Measurements from ENCODE around the gene DNAJC5. TPM values are rescaled to one million over a fixed set of nuclear protein-coding genes. Genes with fewer than 3 reads are reported as not detected.

Gene DNAJC5
- total and polyA plus RNA-seq, 2 donors (not counting 1 experiment from before 2014, with no cell fraction given) = 12.2 to 33.3 TPM

DNA sequence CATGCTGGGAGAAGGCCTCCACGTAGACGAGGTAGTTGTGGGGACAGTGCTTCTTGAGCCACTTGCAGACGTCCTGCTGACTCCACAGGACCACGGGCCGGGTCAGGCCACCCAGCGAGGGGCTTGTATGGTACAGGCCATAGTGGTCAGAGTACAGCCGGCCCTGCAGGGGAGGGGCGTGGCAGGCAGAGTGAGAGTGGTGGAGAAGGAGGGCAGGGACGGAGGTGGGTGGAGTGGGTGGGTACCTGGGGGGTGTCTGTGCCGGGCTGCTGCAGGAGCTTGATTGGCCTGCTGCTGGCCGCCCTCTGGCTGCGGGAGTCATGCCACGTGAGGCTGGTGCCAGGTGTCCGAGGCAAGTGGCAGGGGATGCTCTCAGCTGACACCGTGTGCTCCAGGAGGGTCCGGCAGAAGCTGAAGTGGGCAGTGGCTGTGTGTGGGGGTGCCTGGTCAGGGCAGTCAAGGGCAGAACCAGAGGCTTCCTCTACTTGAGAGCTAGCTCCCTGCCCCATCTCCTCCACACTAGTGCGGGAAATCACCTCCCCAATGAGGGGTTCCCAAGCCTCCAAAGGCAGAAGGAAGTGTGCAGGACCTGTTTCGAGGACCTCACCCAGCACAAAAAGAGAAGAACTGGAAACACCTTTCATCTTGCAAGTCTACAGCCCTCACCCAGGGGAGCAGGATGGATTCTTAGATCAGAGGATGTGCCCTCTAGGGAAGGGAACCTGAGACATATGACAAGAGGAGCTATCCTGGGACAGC, 82.2 kb downstream of the DNAJC5 start:
- ChIA-PET CTCF (no interaction called here), POLR2A (no interaction called here)
- Histone ChIP-seq H3K27ac (ENCODE audit: low read length in 2 of 2) (no peak overlapping the region), H4K20me1 (ENCODE audit: control insufficient read depth, insufficient read depth, low read length, poor library complexity, severe bottlenecking) (peaks cover 16% of the 10 kb centered on the region), H3K4me3 (ENCODE audit: control extremely low read depth in 1 of 5, extremely low read depth in 1 of 5, insufficient read depth in 1 of 5, low read depth in 2 of 5, low read length in 4 of 5) (no peak overlapping the region), H3K4me1 (ENCODE audit: control insufficient read depth in 2 of 2, insufficient read depth in 2 of 2, low read length in 2 of 2) (peaks cover 29 to 45% of the 10 kb centered on the region in 2 donors), H3K36me3 (replicated peaks in 1 of 2; ENCODE audit: control extremely low read depth in 1 of 2, control insufficient read depth in 1 of 2, extremely low read depth in 1 of 2, insufficient read depth in 2 of 2, low read length in 1 of 2) (peaks cover 0 to 2% of the 10 kb centered on the region in 2 experiments), H3K27me3 (replicated peaks in 1 of 4; ENCODE audit: control extremely low read depth in 1 of 4, control insufficient read depth in 3 of 4, insufficient read depth in 4 of 4, low read length in 3 of 4) (no peaks in the 10 kb centered on the region), H2AFZ (ENCODE audit: insufficient read depth, low read depth, low read length, poor library complexity, severe bottlenecking) (no peak overlapping the region), H3K9ac (ENCODE audit: low read length) (no peak overlapping the region), H3K79me2 (ENCODE audit: control insufficient read depth, insufficient read depth, low read length) (peaks cover 7% of the 10 kb centered on the region), H3K9me3 (ENCODE audit: control extremely low read depth in 1 of 3, control insufficient read depth in 2 of 3, insufficient read depth in 1 of 3, low read length in 2 of 3) (no peaks in the 10 kb centered on the region), H3K4me2 (replicated peaks; ENCODE audit: low read depth, low read length, poor library complexity, severe bottlenecking) (peak overlapping the region; percentile 93)
- Mint-ChIP-seq H3K4me3 (peak overlapping the region; percentile 83), H3K4me1 (peaks cover 40% of the 10 kb centered on the region), H3K27me3 (no peaks in the 10 kb centered on the region), H3K27ac (peak overlapping the region; percentile 20), H3K9me3 (ENCODE audit: insufficient read depth) (no peaks in the 10 kb centered on the region)
- TF ChIP-seq EZH2 (IDR thresholded peaks at IDR 0.05; ENCODE audit: borderline replicate concordance, insufficient read depth, low read depth, low read length, poor library complexity, severe bottlenecking) = no peak
- TF ChIP-seq, protein P1, sequence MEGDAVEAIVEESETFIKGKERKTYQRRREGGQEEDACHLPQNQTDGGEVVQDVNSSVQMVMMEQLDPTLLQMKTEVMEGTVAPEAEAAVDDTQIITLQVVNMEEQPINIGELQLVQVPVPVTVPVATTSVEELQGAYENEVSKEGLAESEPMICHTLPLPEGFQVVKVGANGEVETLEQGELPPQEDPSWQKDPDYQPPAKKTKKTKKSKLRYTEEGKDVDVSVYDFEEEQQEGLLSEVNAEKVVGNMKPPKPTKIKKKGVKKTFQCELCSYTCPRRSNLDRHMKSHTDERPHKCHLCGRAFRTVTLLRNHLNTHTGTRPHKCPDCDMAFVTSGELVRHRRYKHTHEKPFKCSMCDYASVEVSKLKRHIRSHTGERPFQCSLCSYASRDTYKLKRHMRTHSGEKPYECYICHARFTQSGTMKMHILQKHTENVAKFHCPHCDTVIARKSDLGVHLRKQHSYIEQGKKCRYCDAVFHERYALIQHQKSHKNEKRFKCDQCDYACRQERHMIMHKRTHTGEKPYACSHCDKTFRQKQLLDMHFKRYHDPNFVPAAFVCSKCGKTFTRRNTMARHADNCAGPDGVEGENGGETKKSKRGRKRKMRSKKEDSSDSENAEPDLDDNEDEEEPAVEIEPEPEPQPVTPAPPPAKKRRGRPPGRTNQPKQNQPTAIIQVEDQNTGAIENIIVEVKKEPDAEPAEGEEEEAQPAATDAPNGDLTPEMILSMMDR (IDR thresholded peaks at IDR 0.05) = no peak
- ATAC-seq (ENCODE audit: low read depth) (no peak), DNase-seq (peak; percentile 25)
- WGBS (ENCODE audit: insufficient coverage) = 98% methylated on average over 14 of the region's 18 CpGs
- intact Hi-C loops (cut with micrococcal nuclease) = no loop called here

DNA sequence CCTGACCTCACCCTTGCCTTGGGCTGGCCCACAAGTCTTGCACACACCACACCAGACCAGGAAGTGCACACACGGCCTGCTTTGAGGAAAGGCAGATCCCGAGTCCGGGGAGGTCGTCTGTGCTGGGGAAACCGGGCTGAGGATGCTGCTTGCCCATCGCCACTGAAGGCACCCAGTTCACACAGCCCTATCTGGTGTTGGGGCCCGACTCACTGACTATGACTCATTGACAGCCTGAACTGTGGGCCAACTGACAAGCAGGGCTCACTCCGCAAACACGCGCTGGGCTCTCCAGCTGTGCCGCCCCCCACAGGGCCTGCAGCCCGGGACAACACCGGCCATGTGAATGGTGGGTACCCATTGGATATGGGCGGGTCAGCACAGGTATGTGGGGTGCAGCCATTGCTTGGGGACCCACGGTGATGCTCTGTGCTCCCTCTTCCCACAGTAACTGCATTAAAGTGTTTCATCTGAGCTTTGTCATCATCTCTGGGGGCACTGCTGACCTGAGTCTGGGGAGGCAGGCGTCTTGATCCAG, 82.9 kb downstream of the DNAJC5 start:
- intact Hi-C loops (cut with micrococcal nuclease) = no loop called here
- peaks cover 45% of the 10 kb centered on the region for H3K4me1 Mint-ChIP-seq
- peak overlapping the region; percentile 83 for H3K4me3 Mint-ChIP-seq
- peak overlapping the region; percentile 89 for H3K27ac Mint-ChIP-seq
- no peak for TF ChIP-seq EZH2 (IDR thresholded peaks at IDR 0.05; ENCODE audit: borderline replicate concordance, insufficient read depth, low read depth, low read length, poor library complexity, severe bottlenecking)
- TF ChIP-seq, protein P1 (IDR thresholded peaks at IDR 0.05) = no peak
- Histone ChIP-seq H3K9me3 (ENCODE audit: control extremely low read depth in 1 of 3, control insufficient read depth in 2 of 3, insufficient read depth in 1 of 3, low read length in 2 of 3) (no peaks in the 10 kb centered on the region), H3K79me2 (ENCODE audit: control insufficient read depth, insufficient read depth, low read length) (peaks cover 13% of the 10 kb centered on the region), H3K36me3 (replicated peaks in 1 of 2; ENCODE audit: control extremely low read depth in 1 of 2, control insufficient read depth in 1 of 2, extremely low read depth in 1 of 2, insufficient read depth in 2 of 2, low read length in 1 of 2) (peaks cover 0 to 6% of the 10 kb centered on the region in 2 experiments), H3K27ac (ENCODE audit: low read length in 2 of 2) (peak overlapping the region in 1 of 2 donors; percentile 81), H3K9ac (ENCODE audit: low read length) (peak overlapping the region; percentile 76), H2AFZ (ENCODE audit: insufficient read depth, low read depth, low read length, poor library complexity, severe bottlenecking) (peak overlapping the region; percentile 80), H3K4me1 (ENCODE audit: control insufficient read depth in 2 of 2, insufficient read depth in 2 of 2, low read length in 2 of 2) (peaks cover 33 to 51% of the 10 kb centered on the region in 2 donors), H3K4me3 (ENCODE audit: control extremely low read depth in 1 of 5, extremely low read depth in 1 of 5, insufficient read depth in 1 of 5, low read depth in 2 of 5, low read length in 4 of 5) (no peak overlapping the region), H4K20me1 (ENCODE audit: control insufficient read depth, insufficient read depth, low read length, poor library complexity, severe bottlenecking) (peaks cover 23% of the 10 kb centered on the region), H3K4me2 (replicated peaks; ENCODE audit: low read depth, low read length, poor library complexity, severe bottlenecking) (peak overlapping the region; percentile 93), H3K27me3 (replicated peaks in 1 of 4; ENCODE audit: control extremely low read depth in 1 of 4, control insufficient read depth in 3 of 4, insufficient read depth in 4 of 4, low read length in 3 of 4) (no peaks in the 10 kb centered on the region)
- CTCF ChIA-PET = no interaction called here
- WGBS (ENCODE audit: insufficient coverage) = 84% methylated on average over 16 of the region's 16 CpGs
- H3K27me3 Mint-ChIP-seq = no peaks in the 10 kb centered on the region
- DNase-seq (no peak), ATAC-seq (ENCODE audit: low read depth) (no peak)
- POLR2A ChIA-PET = no interaction called here
- H3K9me3 Mint-ChIP-seq (ENCODE audit: insufficient read depth) = no peaks in the 10 kb centered on the region

Measured in B cell (primary cell).